ENCODE measurements around the gene SLC7A6.

Gene SLC7A6

GRCh38 chr16:68234188-68235107 lies 29.9 kb upstream of the SLC7A6 start:
- H2AFZ ChIP-seq (ENCODE audit: low read depth, low read length), result no peak overlapping the region
- H3K4me1 ChIP-seq (ENCODE audit: insufficient read depth, low read length), result no peaks in the 10 kb centered on the region
- H3K79me2 ChIP-seq (ENCODE audit: insufficient read depth, low read length), result no peaks in the 10 kb centered on the region
- H3K4me2 ChIP-seq (ENCODE audit: insufficient read depth, low read length), result no peak overlapping the region
- TF ChIP-seq CTCF (IDR thresholded peaks at IDR 0.05; ENCODE audit: borderline replicate concordance, extremely low read depth, low read length, poor library complexity, severe bottlenecking) (no peak), EZH2 (IDR thresholded peaks at IDR 0.05; ENCODE audit: borderline replicate concordance, low read depth, low read length, severe bottlenecking) (no peak)
- no peaks in the 10 kb centered on the region for H3K27me3 ChIP-seq (ENCODE audit: insufficient read depth, low read length, poor library complexity)
- peaks cover 12% of the 10 kb centered on the region for H4K20me1 ChIP-seq (ENCODE audit: insufficient read depth, low read length)
- H3K36me3 ChIP-seq (ENCODE audit: insufficient read depth, low read length), result peaks cover 26% of the 10 kb centered on the region
- no peak overlapping the region for H3K27ac ChIP-seq (ENCODE audit: low read length)
- no peak for DNase-seq
- H3K9me3 ChIP-seq (ENCODE audit: insufficient read depth, low read length, severe bottlenecking), result no peaks in the 10 kb centered on the region
- no peak overlapping the region for H3K9ac ChIP-seq (ENCODE audit: low read depth, low read length)
- no peak for ATAC-seq (ENCODE audit: insufficient read depth, low read depth)
- H3K4me3 ChIP-seq (ENCODE audit: low read depth in 1 of 2, low read length in 2 of 2), result no peak overlapping the region

- Histone ChIP-seq H3K9ac (ENCODE audit: low read depth, low read length) (no peak overlapping the region), H4K20me1 (ENCODE audit: insufficient read depth, low read length) (peaks cover 3% of the 10 kb centered on the region), H2AFZ (ENCODE audit: low read depth, low read length) (no peak overlapping the region), H3K9me3 (ENCODE audit: insufficient read depth, low read length, severe bottlenecking) (no peaks in the 10 kb centered on the region), H3K27me3 (ENCODE audit: insufficient read depth, low read length, poor library complexity) (no peaks in the 10 kb centered on the region), H3K27ac (ENCODE audit: low read length) (no peak overlapping the region), H3K36me3 (ENCODE audit: insufficient read depth, low read length) (peaks cover 17% of the 10 kb centered on the region), H3K4me1 (ENCODE audit: insufficient read depth, low read length) (0 out of 2 replicates have a peak, but pooled peaks cover 3% of the 10 kb centered on the region), H3K79me2 (ENCODE audit: insufficient read depth, low read length) (no peaks in the 10 kb centered on the region), H3K4me3 (ENCODE audit: low read depth in 1 of 2, low read length in 2 of 2) (no peak overlapping the region), H3K4me2 (ENCODE audit: insufficient read depth, low read length) (no peak overlapping the region)
- no peak for ATAC-seq (ENCODE audit: insufficient read depth, low read depth)
- TF ChIP-seq EZH2 (IDR thresholded peaks at IDR 0.05; ENCODE audit: borderline replicate concordance, low read depth, low read length, severe bottlenecking), result no peak
- no peak for TF ChIP-seq CTCF (IDR thresholded peaks at IDR 0.05; ENCODE audit: borderline replicate concordance, extremely low read depth, low read length, poor library complexity, severe bottlenecking)
- no peak for DNase-seq
Observed at GRCh38 chr16:68235108-68235886, 29.0 kb upstream of the SLC7A6 start.

- TF ChIP-seq CTCF (IDR thresholded peaks at IDR 0.05; ENCODE audit: borderline replicate concordance, extremely low read depth, low read length, poor library complexity, severe bottlenecking) (no peak), EZH2 (IDR thresholded peaks at IDR 0.05; ENCODE audit: borderline replicate concordance, low read depth, low read length, severe bottlenecking) (no peak)
- DNase-seq (no peak), ATAC-seq (ENCODE audit: insufficient read depth, low read depth) (no peak)
- no peaks in the 10 kb centered on the region for H4K20me1 ChIP-seq (ENCODE audit: insufficient read depth, low read length)
- no peak within 1 kb of the TSS for H3K9ac ChIP-seq (ENCODE audit: low read depth, low read length)
- peaks cover 12% of the 10 kb centered on the region for H3K36me3 ChIP-seq (ENCODE audit: insufficient read depth, low read length)
- no peaks in the 10 kb centered on the region for H3K27me3 ChIP-seq (ENCODE audit: insufficient read depth, low read length, poor library complexity)
- no peak within 1 kb of the TSS for H3K27ac ChIP-seq (ENCODE audit: low read length)
- H3K9me3 ChIP-seq (ENCODE audit: insufficient read depth, low read length, severe bottlenecking), result no peaks in the 10 kb centered on the region
- H3K4me1 ChIP-seq (ENCODE audit: insufficient read depth, low read length), result 0 out of 2 replicates have a peak, but pooled peaks cover 3% of the 10 kb centered on the region
- no peak within 1 kb of the TSS for H3K4me3 ChIP-seq (ENCODE audit: low read depth in 1 of 2, low read length in 2 of 2)
- no peak within 1 kb of the TSS for H2AFZ ChIP-seq (ENCODE audit: low read depth, low read length)
- no peak within 1 kb of the TSS for H3K4me2 ChIP-seq (ENCODE audit: insufficient read depth, low read length)
- no peaks in the 10 kb centered on the region for H3K79me2 ChIP-seq (ENCODE audit: insufficient read depth, low read length)
Observed at GRCh38 chr16:68235887-68236136, 28.5 kb upstream of the SLC7A6 start, which contains the start of gene ESRP2. Gene ESRP2 (minus strand): TSS chr16:68236127. CDS start chr16:68236045, 82 bp downstream.

Data from DND-41 (cell line).